OCI-LY3 (cell line): ENCODE measurements around the gene RANBP1.

Experiments used
- EZH2phosphoT487 ChIP-seq: fragments of 200-600 bp; shearing (Covaris generic); IDR thresholded peaks from 2 replicates; pipeline ENCODE4 v1.6.1; 2018; ENCODE audit warnings: antibody characterized with exemption, mixed run types, low read depth
- TF ChIP-seq, protein P1 (sequence below): fragments of 200-600, 300-600 bp; sonication (generic); IDR thresholded peaks from 2 replicates; pipeline ENCODE4 v1.5.1; 2014; ENCODE audit warnings: antibody characterized with exemption, low read length, low read depth

DNA sequence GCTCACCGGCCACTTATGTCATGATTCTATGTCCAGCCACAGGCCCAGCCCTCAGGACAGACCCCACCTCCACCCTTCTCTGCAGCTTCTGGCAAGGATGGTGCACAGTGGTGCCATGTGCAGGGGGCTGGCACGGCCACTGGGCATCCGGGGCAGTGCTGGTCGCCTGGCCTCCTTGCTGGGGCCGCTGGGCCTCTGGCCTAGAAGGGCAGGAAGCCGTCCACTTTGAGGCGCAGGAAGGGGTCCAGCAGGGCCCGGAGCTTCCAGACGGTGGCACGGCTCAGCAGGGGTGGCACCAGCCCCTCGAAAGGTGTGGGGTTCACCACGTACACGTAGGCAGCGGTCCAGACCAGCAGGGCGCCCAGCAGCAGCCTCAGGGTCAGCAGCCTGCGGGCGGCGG, 32.5 kb downstream of the RANBP1 start:
- TF ChIP-seq, protein P1, sequence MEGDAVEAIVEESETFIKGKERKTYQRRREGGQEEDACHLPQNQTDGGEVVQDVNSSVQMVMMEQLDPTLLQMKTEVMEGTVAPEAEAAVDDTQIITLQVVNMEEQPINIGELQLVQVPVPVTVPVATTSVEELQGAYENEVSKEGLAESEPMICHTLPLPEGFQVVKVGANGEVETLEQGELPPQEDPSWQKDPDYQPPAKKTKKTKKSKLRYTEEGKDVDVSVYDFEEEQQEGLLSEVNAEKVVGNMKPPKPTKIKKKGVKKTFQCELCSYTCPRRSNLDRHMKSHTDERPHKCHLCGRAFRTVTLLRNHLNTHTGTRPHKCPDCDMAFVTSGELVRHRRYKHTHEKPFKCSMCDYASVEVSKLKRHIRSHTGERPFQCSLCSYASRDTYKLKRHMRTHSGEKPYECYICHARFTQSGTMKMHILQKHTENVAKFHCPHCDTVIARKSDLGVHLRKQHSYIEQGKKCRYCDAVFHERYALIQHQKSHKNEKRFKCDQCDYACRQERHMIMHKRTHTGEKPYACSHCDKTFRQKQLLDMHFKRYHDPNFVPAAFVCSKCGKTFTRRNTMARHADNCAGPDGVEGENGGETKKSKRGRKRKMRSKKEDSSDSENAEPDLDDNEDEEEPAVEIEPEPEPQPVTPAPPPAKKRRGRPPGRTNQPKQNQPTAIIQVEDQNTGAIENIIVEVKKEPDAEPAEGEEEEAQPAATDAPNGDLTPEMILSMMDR: no peak
- TF ChIP-seq EZH2phosphoT487: no peak
